IMR-90 (cell line): Measurements from ENCODE around the gene BICD2. TPM values are rescaled to one million over a fixed set of nuclear protein-coding genes. Genes with fewer than 3 reads are reported as not detected.

ENCODE experiments used
- ATAC-seq: fragments of 200-7000 bp; cut with Tn5 transposase; 2 replicates; pipeline ENCODE4 v1.9.1; 2020; ENCODE audit warnings: low read depth, mild to moderate bottlenecking, moderate library complexity
- BruUV-seq: library from RNA; stranded (reverse); fragments of 400-500 nt; replicated peaks from 2 replicates; lab custom pipeline; 2021; lab: Mats Ljungman, UMichigan
- CTCF ChIA-PET: fragments of 300-600 bp; formaldehyde crosslinking; extraction: SDS; loops from one replicate; lab custom pipeline; 2021; ENCODE audit warnings: antibody characterized with exemption; lab: Yijun Ruan, JAX
- POLR2A ChIA-PET: fragments of 300-600 bp; sonication (Branson Sonifier 250); formaldehyde crosslinking; loops from one replicate; lab custom pipeline; 2022; ENCODE audit warnings: antibody characterized with exemption; ENCODE audit not compliant: unreplicated experiment; lab: Charles Lee
- DNase-seq: peaks from one replicate; pipeline ENCODE4 v3.0.0; 2013
- H2AFZ ChIP-seq: replicated peaks from 2 replicates; pipeline ENCODE3; 2013; ENCODE audit warnings: low read length, mild to moderate bottlenecking; ENCODE audit not compliant: poor library complexity
- H2AK5ac ChIP-seq: 2 replicates; pipeline ENCODE4 v1.6.1; 2013; ENCODE audit warnings: low read depth, low read length, inconsistent platforms
- H2AK9ac ChIP-seq: replicated peaks from 2 replicates; pipeline ENCODE3; 2013; ENCODE audit warnings: mild to moderate bottlenecking, low read depth, low read length, moderate library complexity; ENCODE audit not compliant: poor library complexity
- H2BK120ac ChIP-seq: 2 replicates; pipeline ENCODE4 v1.6.1; 2013; ENCODE audit warnings: low read depth, low read length, inconsistent platforms
- H2BK15ac ChIP-seq: 3 replicates; pipeline ENCODE4 v1.6.1; 2013; ENCODE audit warnings: low read depth, low read length, inconsistent platforms
- H2BK20ac ChIP-seq: 2 replicates; pipeline ENCODE4 v1.6.1; 2013; ENCODE audit warnings: low read depth, mild to moderate bottlenecking, inconsistent platforms, low read length, moderate library complexity
- H2BK5ac ChIP-seq: 2 replicates; pipeline ENCODE4 v1.6.1; 2013; ENCODE audit warnings: mild to moderate bottlenecking, low read depth, low read length, inconsistent platforms; ENCODE audit not compliant: poor library complexity, severe bottlenecking
- H3K14ac ChIP-seq: replicated peaks from 2 replicates; pipeline ENCODE4 v1.6.1; 2013; ENCODE audit warnings: low read depth, low read length, inconsistent platforms
- H3K18ac ChIP-seq: 2 replicates; pipeline ENCODE4 v1.6.1; 2013; ENCODE audit warnings: low read depth, low read length, control low read depth
- H3K23ac ChIP-seq: 2 replicates; pipeline ENCODE4 v1.6.1; 2013; ENCODE audit warnings: low read depth, low read length, inconsistent platforms
- H3K27ac ChIP-seq: 2 replicates; pipeline ENCODE4 v1.5.1; 2013; ENCODE audit warnings: mild to moderate bottlenecking, control low read depth, low read length; ENCODE audit not compliant: insufficient read depth
- H3K27me3 ChIP-seq: 2 replicates; pipeline ENCODE4 v1.6.1; 2013; ENCODE audit warnings: low read length; ENCODE audit not compliant: control insufficient read depth, insufficient read depth
- H3K36me3 ChIP-seq: 2 replicates; pipeline ENCODE4 v1.6.1; 2013; ENCODE audit warnings: low read length, mixed read lengths; ENCODE audit not compliant: control insufficient read depth, insufficient read depth
- H3K4ac ChIP-seq: 2 replicates; pipeline ENCODE4 v1.6.1; 2013; ENCODE audit warnings: low read depth, low read length, inconsistent platforms
- H3K4me1 ChIP-seq: 2 replicates; pipeline ENCODE4 v1.6.1; 2013; ENCODE audit warnings: low read length, mixed read lengths; ENCODE audit not compliant: control insufficient read depth, insufficient read depth
- H3K4me2 ChIP-seq: 2 replicates; pipeline ENCODE4 v1.6.1; 2013; ENCODE audit warnings: low read depth, mild to moderate bottlenecking, control low read depth, low read length, moderate library complexity
- H3K4me3 ChIP-seq: 2 replicates; pipeline ENCODE4 v1.5.1; 2013; ENCODE audit warnings: low read depth, mild to moderate bottlenecking, control low read depth, low read length, moderate library complexity; ENCODE audit not compliant: insufficient read depth
- H3K56ac ChIP-seq: 2 replicates; pipeline ENCODE4 v1.6.1; 2013; ENCODE audit warnings: low read length, inconsistent platforms; ENCODE audit not compliant: insufficient read depth; ENCODE audit errors: extremely low read depth
- H3K79me1 ChIP-seq, 2 experiments: 2 replicates each; pipeline ENCODE4 v1.6.1; 2013; ENCODE audit warnings: low read length in 2 of 2, inconsistent platforms in 1 of 2, low read depth in 1 of 2
- H3K9ac ChIP-seq: 2 replicates; pipeline ENCODE4 v1.6.1; 2013; ENCODE audit warnings: low read depth, low read length, control low read depth
- H3K9me1 ChIP-seq: 2 replicates; pipeline ENCODE4 v1.6.1; 2013; ENCODE audit warnings: low read length, inconsistent platforms; ENCODE audit not compliant: insufficient read depth
- H3K9me3 ChIP-seq: 2 replicates; pipeline ENCODE4 v1.6.1; 2013; ENCODE audit warnings: low read length; ENCODE audit not compliant: control insufficient read depth, insufficient read depth
- H4K20me1 ChIP-seq: 2 replicates; pipeline ENCODE4 v1.6.1; 2013; ENCODE audit warnings: low read length, inconsistent platforms; ENCODE audit not compliant: insufficient read depth
- H4K5ac ChIP-seq: 2 replicates; pipeline ENCODE4 v1.6.1; 2013; ENCODE audit warnings: mild to moderate bottlenecking, low read depth, low read length, control low read depth
- H4K8ac ChIP-seq, 2 experiments: 2 replicates each; pipeline ENCODE4 v1.6.1; 2013; ENCODE audit warnings: low read depth in 2 of 2, low read length in 2 of 2, control low read depth in 1 of 2, inconsistent platforms in 1 of 2
- H4K91ac ChIP-seq: 2 replicates; pipeline ENCODE4 v1.6.1; 2013; ENCODE audit warnings: low read depth, low read length, inconsistent platforms; ENCODE audit not compliant: insufficient read depth
- BHLHE40 ChIP-seq: fragments of 150-350 bp; IDR thresholded peaks from 2 replicates; pipeline ENCODE4 v1.6.1; 2016; ENCODE audit warnings: mild to moderate bottlenecking, low read depth, low read length
- CEBPB ChIP-seq: IDR thresholded peaks from 2 replicates; pipeline ENCODE4 v1.6.1; 2012; ENCODE audit warnings: low read depth, low read length, improper control_type of control experiment
- CHD1 ChIP-seq: IDR thresholded peaks from 2 replicates; pipeline ENCODE4 v1.6.1; 2012; ENCODE audit warnings: low read depth, low read length, improper control_type of control experiment
- FOS ChIP-seq: fragments of 150-350 bp; IDR thresholded peaks from 2 replicates; pipeline ENCODE4 v1.6.1; 2016; ENCODE audit warnings: low read depth, low read length
- MAFK ChIP-seq: IDR thresholded peaks from 2 replicates; pipeline ENCODE4 v1.6.1; 2012; ENCODE audit warnings: low read depth, low read length, improper control_type of control experiment
- MAZ ChIP-seq: IDR thresholded peaks from 2 replicates; pipeline ENCODE4 v1.6.1; 2012; ENCODE audit warnings: low read depth, mild to moderate bottlenecking, low read length, improper control_type of control experiment, moderate library complexity, borderline replicate concordance
- MXI1 ChIP-seq: IDR thresholded peaks from 2 replicates; pipeline ENCODE4 v1.6.1; 2012; ENCODE audit warnings: low read depth, mild to moderate bottlenecking, low read length, moderate library complexity, borderline replicate concordance
- NFE2L2 ChIP-seq: fragments of 150-350 bp; IDR thresholded peaks from 2 replicates; pipeline ENCODE4 v1.6.1; 2016; ENCODE audit warnings: low read depth, mild to moderate bottlenecking, low read length
- POLR2A ChIP-seq: IDR thresholded peaks from 2 replicates; pipeline ENCODE4 v1.6.1; 2012; ENCODE audit warnings: mild to moderate bottlenecking, low read depth, low read length
- RAD21 ChIP-seq: IDR thresholded peaks from 2 replicates; pipeline ENCODE4 v1.6.1; 2012; ENCODE audit warnings: low read length, improper control_type of control experiment
- RFX5 ChIP-seq: IDR thresholded peaks from 2 replicates; pipeline ENCODE4 v1.8.0; 2012; ENCODE audit warnings: low read depth, mild to moderate bottlenecking, low read length, moderate library complexity
- SMC3 ChIP-seq: fragments of 150-350 bp; IDR thresholded peaks from 2 replicates; pipeline ENCODE4 v1.6.1; 2016; ENCODE audit warnings: low read depth, mild to moderate bottlenecking, antibody characterized with exemption, low read length, moderate library complexity
- WGBS, 2 experiments: methylation state at CpG; one replicate each; pipeline versions ENCODE4 v1.1.5 to v1.1.7; 2013; ENCODE audit warnings: missing lambda C conversion rate in 2 of 2; ENCODE audit not compliant: insufficient read length in 1 of 2; ENCODE audit errors: extremely low coverage in 2 of 2; 5-methylcytosine and 5-hydroxymethylcytosine counted together
- dilution Hi-C: fragments of 300-500 bp; cut with HindIII; formaldehyde crosslinking; loops from one replicate; pipeline ENCODE4 v1.14.3; 2018; ENCODE audit warnings: low sequenced_read_pairs; ENCODE audit not compliant: unreplicated experiment
- in situ Hi-C: fragments of 300-500 bp; cut with MboI; formaldehyde crosslinking; loops from 3 replicates; pipeline ENCODE4 v1.14.3; 2019; ENCODE audit warnings: low sequenced_read_pairs, inconsistent platforms, mixed read lengths
- intact Hi-C: fragments of 100-400 bp; cut with micrococcal nuclease; formaldehyde crosslinking; loops from 2 replicates; pipeline ENCODE4 v1.10.0; 2022
- polyA plus RNA-seq, 3 experiments: library from polyadenylated mRNA; depleted of rRNA; stranded (reverse); fragments of >200 nt; gene quantifications; 2 replicates each; pipeline ENCODE4 v1.2.3, GENCODE V29; 2012; ENCODE audit warnings: low replicate concordance in 1 of 3
- total RNA-seq: library from RNA; depleted of rRNA; stranded (reverse); fragments of >200 nt; gene quantifications from 2 replicates; pipeline ENCODE4 v1.2.3, GENCODE V29; 2012
- TF ChIP-seq, protein P1 (sequence below): fragments of 150-350 bp; IDR thresholded peaks from 2 replicates; pipeline ENCODE4 v1.6.1; 2017; ENCODE audit warnings: mild to moderate bottlenecking, antibody characterized with exemption, low read length, low read depth
- TF ChIP-seq, protein P2 (sequence below): fragments of 150-350 bp; IDR thresholded peaks from 2 replicates; pipeline ENCODE4 v1.6.1; 2016; ENCODE audit warnings: low read depth, mild to moderate bottlenecking, low read length, moderate library complexity, borderline replicate concordance
- TF ChIP-seq, protein P3 (sequence below): conservative IDR thresholded peaks from 2 replicates; pipeline ENCODE4 v1.5.1; 2012; ENCODE audit warnings: mild to moderate bottlenecking, low read depth, low read length, improper control_type of control experiment

BICD2 gene
- total and polyA plus RNA-seq, 2 of the 4 experiments (the other 2 are of a cell fraction), result 21.5 to 35.7 TPM

DNA sequence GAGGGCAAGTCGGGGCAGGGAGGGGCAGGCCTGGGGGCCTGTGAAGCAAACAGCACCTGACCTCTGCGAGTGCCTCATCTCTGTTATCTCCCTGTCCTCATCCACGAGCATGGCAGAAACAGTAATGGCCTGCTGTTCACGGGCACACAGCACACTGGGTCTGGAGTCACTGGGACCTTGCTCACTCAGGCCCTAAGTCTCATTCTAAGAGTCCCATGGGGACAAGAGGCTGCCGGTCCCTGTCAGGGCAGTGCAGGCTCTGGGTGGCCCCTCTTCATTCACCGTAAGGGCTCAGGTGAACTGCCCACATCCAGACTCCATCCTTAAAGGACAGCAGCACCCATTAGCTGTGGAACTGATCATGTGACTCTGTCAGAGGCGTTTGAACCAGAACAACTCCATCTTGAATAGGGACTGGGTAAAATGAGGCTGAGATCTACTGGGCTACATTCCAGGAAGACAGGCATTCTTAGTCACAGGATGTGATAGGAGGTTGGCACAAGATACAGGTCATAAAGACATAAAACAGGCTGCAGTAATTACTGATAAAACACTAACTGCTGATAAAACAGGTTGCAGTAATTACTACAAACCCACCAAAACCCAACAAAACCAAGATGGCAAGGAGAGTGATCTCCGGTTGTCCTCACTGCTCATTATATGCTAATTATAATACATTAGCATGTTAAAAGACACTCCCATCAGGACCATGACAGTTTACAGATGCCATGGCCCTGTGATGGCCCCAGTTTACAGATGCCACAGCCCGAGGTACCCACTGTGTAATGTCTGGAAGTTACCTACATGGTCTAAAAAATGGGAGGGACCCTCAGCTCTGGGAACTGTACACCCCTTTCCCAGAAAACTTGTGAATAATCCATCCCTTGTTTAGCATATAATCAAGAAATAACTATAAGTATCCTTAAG, 28.7 kb downstream of the BICD2 start:
- H4K8ac ChIP-seq, result no peak overlapping the region
- in situ Hi-C loops (no loop called here), dilution Hi-C loops (no loop called here), intact Hi-C loops (no loop called here)
- ChIA-PET POLR2A (no interaction called here), CTCF (no interaction called here)
- H3K23ac ChIP-seq, result no peak overlapping the region
- H3K14ac ChIP-seq, result no peak overlapping the region
- no peak for ATAC-seq
- H3K27me3 ChIP-seq, result no peaks in the 10 kb centered on the region
- DNase-seq, result no peak
- H3K9me3 ChIP-seq, result no peaks in the 10 kb centered on the region
- H4K91ac ChIP-seq, result no peak overlapping the region
- H2BK20ac ChIP-seq, result no peak overlapping the region
- peaks cover 72% of the 10 kb centered on the region for H4K20me1 ChIP-seq
- no peak overlapping the region for H3K4me3 ChIP-seq
- no peak overlapping the region for H2AK5ac ChIP-seq
- no peak overlapping the region for H3K4ac ChIP-seq
- no peak overlapping the region for H4K5ac ChIP-seq
- peaks cover 50% of the 10 kb centered on the region for H3K9me1 ChIP-seq
- 90% methylated on average over 2 of the region's 9 CpGs; no CpG with 5 or more reads in 1 of the 2 experiments for WGBS, 2 experiments
- BruUV-seq, result no TSS peak
- no peak overlapping the region for H3K9ac ChIP-seq
- H2BK5ac ChIP-seq, result no peak overlapping the region
- no peak overlapping the region for H3K18ac ChIP-seq
- no peak overlapping the region for H3K56ac ChIP-seq
- H2BK15ac ChIP-seq, result no peak overlapping the region
- no peak overlapping the region for H3K4me2 ChIP-seq
- no peak overlapping the region for H2BK120ac ChIP-seq
- H3K4me1 ChIP-seq, result peaks cover 13% of the 10 kb centered on the region
- no peak overlapping the region for H2AK9ac ChIP-seq
- H3K27ac ChIP-seq, result no peak overlapping the region
- H3K36me3 ChIP-seq, result no peaks in the 10 kb centered on the region
- H3K79me1 ChIP-seq, result peaks cover 47 to 79% of the 10 kb centered on the region in 2 experiments
- no peak overlapping the region for H2AFZ ChIP-seq
- TF ChIP-seq FOS (no peak), MAFK (no peak), CEBPB (no peak), BHLHE40 (no peak), RAD21 (no peak), RFX5 (no peak), POLR2A (no peak), CHD1 (no peak), NFE2L2 (no peak), MXI1 (no peak), MAZ (no peak), SMC3 (no peak)
- TF ChIP-seq, protein P1, sequence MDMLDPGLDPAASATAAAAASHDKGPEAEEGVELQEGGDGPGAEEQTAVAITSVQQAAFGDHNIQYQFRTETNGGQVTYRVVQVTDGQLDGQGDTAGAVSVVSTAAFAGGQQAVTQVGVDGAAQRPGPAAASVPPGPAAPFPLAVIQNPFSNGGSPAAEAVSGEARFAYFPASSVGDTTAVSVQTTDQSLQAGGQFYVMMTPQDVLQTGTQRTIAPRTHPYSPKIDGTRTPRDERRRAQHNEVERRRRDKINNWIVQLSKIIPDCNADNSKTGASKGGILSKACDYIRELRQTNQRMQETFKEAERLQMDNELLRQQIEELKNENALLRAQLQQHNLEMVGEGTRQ, result no peak
- TF ChIP-seq, protein P2, sequence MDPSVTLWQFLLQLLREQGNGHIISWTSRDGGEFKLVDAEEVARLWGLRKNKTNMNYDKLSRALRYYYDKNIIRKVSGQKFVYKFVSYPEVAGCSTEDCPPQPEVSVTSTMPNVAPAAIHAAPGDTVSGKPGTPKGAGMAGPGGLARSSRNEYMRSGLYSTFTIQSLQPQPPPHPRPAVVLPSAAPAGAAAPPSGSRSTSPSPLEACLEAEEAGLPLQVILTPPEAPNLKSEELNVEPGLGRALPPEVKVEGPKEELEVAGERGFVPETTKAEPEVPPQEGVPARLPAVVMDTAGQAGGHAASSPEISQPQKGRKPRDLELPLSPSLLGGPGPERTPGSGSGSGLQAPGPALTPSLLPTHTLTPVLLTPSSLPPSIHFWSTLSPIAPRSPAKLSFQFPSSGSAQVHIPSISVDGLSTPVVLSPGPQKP, result no peak
- TF ChIP-seq, protein P3, sequence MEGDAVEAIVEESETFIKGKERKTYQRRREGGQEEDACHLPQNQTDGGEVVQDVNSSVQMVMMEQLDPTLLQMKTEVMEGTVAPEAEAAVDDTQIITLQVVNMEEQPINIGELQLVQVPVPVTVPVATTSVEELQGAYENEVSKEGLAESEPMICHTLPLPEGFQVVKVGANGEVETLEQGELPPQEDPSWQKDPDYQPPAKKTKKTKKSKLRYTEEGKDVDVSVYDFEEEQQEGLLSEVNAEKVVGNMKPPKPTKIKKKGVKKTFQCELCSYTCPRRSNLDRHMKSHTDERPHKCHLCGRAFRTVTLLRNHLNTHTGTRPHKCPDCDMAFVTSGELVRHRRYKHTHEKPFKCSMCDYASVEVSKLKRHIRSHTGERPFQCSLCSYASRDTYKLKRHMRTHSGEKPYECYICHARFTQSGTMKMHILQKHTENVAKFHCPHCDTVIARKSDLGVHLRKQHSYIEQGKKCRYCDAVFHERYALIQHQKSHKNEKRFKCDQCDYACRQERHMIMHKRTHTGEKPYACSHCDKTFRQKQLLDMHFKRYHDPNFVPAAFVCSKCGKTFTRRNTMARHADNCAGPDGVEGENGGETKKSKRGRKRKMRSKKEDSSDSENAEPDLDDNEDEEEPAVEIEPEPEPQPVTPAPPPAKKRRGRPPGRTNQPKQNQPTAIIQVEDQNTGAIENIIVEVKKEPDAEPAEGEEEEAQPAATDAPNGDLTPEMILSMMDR, result no peak
